Caco-2 (cell line): ENCODE results near the gene SLC13A4. TPM values are rescaled to one million over a fixed set of nuclear protein-coding genes. Genes with fewer than 3 reads are reported as not detected.

Source experiments
- BruUV-seq: library from RNA; stranded (reverse); fragments of 400-500 nt; replicated peaks from 2 replicates; lab custom pipeline; 2021; lab: Mats Ljungman, UMichigan
- CTCF ChIA-PET: fragments of 300-600 bp; sonication (Branson Sonifier 250); formaldehyde crosslinking; loops from one replicate; lab custom pipeline; 2022; ENCODE audit warnings: antibody characterized with exemption; lab: Charles Lee
- POLR2A ChIA-PET: fragments of 300-600 bp; sonication (Branson Sonifier 250); formaldehyde crosslinking; loops from one replicate; lab custom pipeline; 2022; ENCODE audit warnings: antibody characterized with exemption; lab: Charles Lee
- DNase-seq, 2 experiments: peaks; one replicate each; pipeline versions ENCODE4 v3.0.0 to v3.0.0-alpha.2; 2020 to 2022
- H3K27me3 ChIP-seq: replicated peaks from 2 replicates; pipeline ENCODE4 v1.6.0; 2011; ENCODE audit warnings: low read length; ENCODE audit not compliant: control insufficient read depth, insufficient read depth
- H3K36me3 ChIP-seq: 2 replicates; pipeline ENCODE4 v1.5.1; 2011; ENCODE audit warnings: low read length; ENCODE audit not compliant: control insufficient read depth, insufficient read depth
- H3K4me1 ChIP-seq: fragments of 250-450 bp; sonication (Bioruptor Pico); 2 replicates; pipeline ENCODE4 v1.5.1; 2020; ENCODE audit warnings: mild to moderate bottlenecking
- H3K4me3 ChIP-seq: 2 replicates; pipeline ENCODE4 v1.5.1; 2011; ENCODE audit warnings: low read depth, mild to moderate bottlenecking, control low read depth, low read length
- H3K9me3 ChIP-seq: fragments of 250-450 bp; sonication (Bioruptor Pico); 2 replicates; pipeline ENCODE4 v1.5.1; 2020; ENCODE audit warnings: mild to moderate bottlenecking, moderate library complexity
- H3K27ac Mint-ChIP-seq: one replicate; pipeline ENCODE4 v1.8.0; 2022; ENCODE audit warnings: mixed read lengths; ENCODE audit not compliant: unreplicated experiment
- H3K27me3 Mint-ChIP-seq: one replicate; pipeline ENCODE4 v1.8.0; 2022; ENCODE audit warnings: mixed read lengths; ENCODE audit not compliant: insufficient read depth, unreplicated experiment
- H3K36me3 Mint-ChIP-seq: one replicate; pipeline ENCODE4 v1.8.0; 2022; ENCODE audit warnings: mild to moderate bottlenecking, mixed read lengths; ENCODE audit not compliant: insufficient read depth, unreplicated experiment
- H3K4me1 Mint-ChIP-seq: one replicate; pipeline ENCODE4 v1.8.0; 2022; ENCODE audit warnings: low read depth, mixed read lengths; ENCODE audit not compliant: unreplicated experiment
- H3K4me3 Mint-ChIP-seq: one replicate; pipeline ENCODE4 v1.8.0; 2022; ENCODE audit warnings: mild to moderate bottlenecking, moderate library complexity, mixed read lengths; ENCODE audit not compliant: unreplicated experiment
- H3K9me3 Mint-ChIP-seq: one replicate; pipeline ENCODE4 v1.8.0; 2022; ENCODE audit warnings: mixed read lengths; ENCODE audit not compliant: unreplicated experiment
- intact Hi-C: fragments of 100-400 bp; cut with micrococcal nuclease; formaldehyde crosslinking; loops from one replicate; pipeline ENCODE4 v1.10.0; 2022; ENCODE audit not compliant: unreplicated experiment
- total RNA-seq: library from RNA; stranded (reverse); gene quantifications from 2 replicates; pipeline ENCODE4 v1.2.3, GENCODE V29; 2022
- TF ChIP-seq, protein P1 (sequence below), 2 experiments: fragments of 200-600 bp in 1 of 2; IDR thresholded peaks; 1 replicate in 1 of 2; 2 replicates in 1 of 2; pipeline versions ENCODE4 v1.5.1 to v1.8.0; 2011 to 2022; ENCODE audit warnings: antibody characterized with exemption in 1 of 2, control low read depth in 1 of 2, inconsistent platforms in 1 of 2, low read depth in 1 of 2, low read length in 1 of 2, mild to moderate bottlenecking in 1 of 2, moderate library complexity in 1 of 2; ENCODE audit not compliant: insufficient read depth in 1 of 2, severe bottlenecking in 1 of 2, unreplicated experiment in 1 of 2

SLC13A4 gene
- total RNA-seq, 1 experiment from 2014 or later, result not detected

DNA sequence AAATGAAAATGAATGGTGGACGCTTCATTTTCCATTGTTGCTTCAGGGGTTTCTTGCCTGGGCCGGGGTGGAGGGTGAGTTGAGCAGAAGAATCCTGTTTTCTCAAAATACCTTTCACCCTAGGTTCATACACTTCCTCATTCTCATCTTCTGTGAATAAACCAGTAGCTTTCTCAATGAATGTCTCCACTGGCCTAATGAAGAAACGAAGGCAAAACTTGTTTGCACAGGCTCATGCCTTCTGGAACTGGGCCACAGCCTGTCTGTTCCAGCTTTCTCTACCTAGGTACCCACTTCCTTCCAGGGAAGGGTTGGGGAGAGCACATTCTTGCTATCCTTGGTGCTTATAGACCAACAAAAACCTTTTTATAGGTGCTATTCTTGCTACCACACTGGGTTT is 44.4 kb downstream of the SLC13A4 start:
- ChIA-PET POLR2A (no interaction called here), CTCF (no interaction called here)
- Mint-ChIP-seq H3K9me3 (no peaks in the 10 kb centered on the region), H3K4me1 (no peaks in the 10 kb centered on the region), H3K36me3 (no peaks in the 10 kb centered on the region), H3K27me3 (no peaks in the 10 kb centered on the region), H3K4me3 (no peak overlapping the region), H3K27ac (no peak overlapping the region)
- H3K4me1 ChIP-seq, result no peaks in the 10 kb centered on the region
- TF ChIP-seq, protein P1, sequence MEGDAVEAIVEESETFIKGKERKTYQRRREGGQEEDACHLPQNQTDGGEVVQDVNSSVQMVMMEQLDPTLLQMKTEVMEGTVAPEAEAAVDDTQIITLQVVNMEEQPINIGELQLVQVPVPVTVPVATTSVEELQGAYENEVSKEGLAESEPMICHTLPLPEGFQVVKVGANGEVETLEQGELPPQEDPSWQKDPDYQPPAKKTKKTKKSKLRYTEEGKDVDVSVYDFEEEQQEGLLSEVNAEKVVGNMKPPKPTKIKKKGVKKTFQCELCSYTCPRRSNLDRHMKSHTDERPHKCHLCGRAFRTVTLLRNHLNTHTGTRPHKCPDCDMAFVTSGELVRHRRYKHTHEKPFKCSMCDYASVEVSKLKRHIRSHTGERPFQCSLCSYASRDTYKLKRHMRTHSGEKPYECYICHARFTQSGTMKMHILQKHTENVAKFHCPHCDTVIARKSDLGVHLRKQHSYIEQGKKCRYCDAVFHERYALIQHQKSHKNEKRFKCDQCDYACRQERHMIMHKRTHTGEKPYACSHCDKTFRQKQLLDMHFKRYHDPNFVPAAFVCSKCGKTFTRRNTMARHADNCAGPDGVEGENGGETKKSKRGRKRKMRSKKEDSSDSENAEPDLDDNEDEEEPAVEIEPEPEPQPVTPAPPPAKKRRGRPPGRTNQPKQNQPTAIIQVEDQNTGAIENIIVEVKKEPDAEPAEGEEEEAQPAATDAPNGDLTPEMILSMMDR (IDR thresholded peaks at IDR 0.05; ENCODE audit: insufficient read depth in 1 of 2, low read depth in 1 of 2, low read length in 1 of 2, severe bottlenecking in 1 of 2, unreplicated experiment in 1 of 2), result no peak
- H3K27me3 ChIP-seq, result no peaks in the 10 kb centered on the region
- no peak for DNase-seq
- H3K4me3 ChIP-seq, result no peak overlapping the region
- H3K9me3 ChIP-seq, result no peaks in the 10 kb centered on the region
- intact Hi-C loops, result no loop called here
- BruUV-seq, result no TSS peak
- no peaks in the 10 kb centered on the region for H3K36me3 ChIP-seq

DNA sequence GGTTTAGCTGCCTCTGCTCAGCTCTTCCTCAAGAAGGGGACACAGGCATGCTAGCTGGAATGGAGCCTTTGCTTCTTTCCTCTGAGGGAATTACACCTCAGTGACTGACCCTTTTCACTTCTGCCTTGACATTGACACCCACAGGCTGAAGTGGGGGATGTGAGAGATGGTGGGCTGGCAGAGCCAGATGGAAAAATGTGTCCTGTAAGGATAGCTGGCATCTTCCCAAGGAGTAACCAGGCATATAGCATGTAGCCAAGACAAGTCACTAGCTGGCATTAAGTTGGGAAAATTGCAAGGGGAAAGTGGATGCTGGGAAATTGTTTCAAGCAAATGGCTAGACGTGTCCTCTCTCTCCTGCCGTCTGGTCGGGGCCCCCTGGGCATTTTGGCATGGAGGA is 45.8 kb downstream of the SLC13A4 start:
- Histone ChIP-seq H3K36me3 (no peaks in the 10 kb centered on the region), H3K4me3 (no peak overlapping the region), H3K4me1 (no peaks in the 10 kb centered on the region), H3K9me3 (no peaks in the 10 kb centered on the region), H3K27me3 (no peaks in the 10 kb centered on the region)
- H3K27ac Mint-ChIP-seq, result no peak overlapping the region
- DNase-seq, result no peak
- no TSS peak for BruUV-seq
- ChIA-PET CTCF (interaction anchor here (1.5 kb wide), 1 partner anchor 9 kb away, joined by 5 read pairs; no protein-coding TSS in a partner anchor), POLR2A (no interaction called here)
- no peaks in the 10 kb centered on the region for H3K4me1 Mint-ChIP-seq
- H3K4me3 Mint-ChIP-seq, result no peak overlapping the region
- no peaks in the 10 kb centered on the region for H3K27me3 Mint-ChIP-seq
- TF ChIP-seq, protein P1 (IDR thresholded peaks at IDR 0.05; ENCODE audit: insufficient read depth in 1 of 2, low read depth in 1 of 2, low read length in 1 of 2, severe bottlenecking in 1 of 2, unreplicated experiment in 1 of 2), result no peak
- no peaks in the 10 kb centered on the region for H3K36me3 Mint-ChIP-seq
- intact Hi-C loops, result no loop called here
- no peaks in the 10 kb centered on the region for H3K9me3 Mint-ChIP-seq

GRCh38 chr7:135681762-135682161 is 46.2 kb downstream of the SLC13A4 start:
- DNase-seq, result no peak
- CTCF ChIA-PET, result interaction anchor here (1.5 kb wide), 1 partner anchor 8 kb away, joined by 5 read pairs; no protein-coding TSS in a partner anchor
- Histone ChIP-seq H3K27me3 (no peaks in the 10 kb centered on the region), H3K4me3 (no peak overlapping the region), H3K9me3 (no peaks in the 10 kb centered on the region), H3K36me3 (no peaks in the 10 kb centered on the region), H3K4me1 (no peaks in the 10 kb centered on the region)
- Mint-ChIP-seq H3K27ac (no peak overlapping the region), H3K4me1 (no peaks in the 10 kb centered on the region), H3K9me3 (no peaks in the 10 kb centered on the region), H3K4me3 (no peak overlapping the region), H3K27me3 (no peaks in the 10 kb centered on the region), H3K36me3 (no peaks in the 10 kb centered on the region)
- POLR2A ChIA-PET, result no interaction called here
- intact Hi-C loops, result no loop called here
- BruUV-seq, result no TSS peak
- TF ChIP-seq, protein P1 (IDR thresholded peaks at IDR 0.05; ENCODE audit: insufficient read depth in 1 of 2, low read depth in 1 of 2, low read length in 1 of 2, severe bottlenecking in 1 of 2, unreplicated experiment in 1 of 2), result no peak
